Left hindlimb (tissue), 1 donor: ENCODE results near the gene AAGAB.

Experiments used
- DNase-seq: peaks from one replicate; pipeline ENCODE4 v3.0.0-alpha.2; 2018

Gene AAGAB

GRCh38 chr15:67186688-67187087 lies 67.8 kb downstream of the AAGAB start:
- no peak for DNase-seq

GRCh38 chr15:67186226-67186649 lies 68.2 kb downstream of the AAGAB start:
- no peak for DNase-seq

GRCh38 chr15:67185621-67186225 lies 68.7 kb downstream of the AAGAB start:
- no peak for DNase-seq

- no peak for DNase-seq
These were observed 69.4 kb downstream of the AAGAB start for GRCh38 chr15:67185051-67185450.

- DNase-seq = no peak
These were observed 70.1 kb downstream of the AAGAB start for GRCh38 chr15:67184208-67184925.

- DNase-seq = no peak
These were observed 70.9 kb downstream of the AAGAB start for GRCh38 chr15:67183443-67184169.

- no peak for DNase-seq
These were observed 73.2 kb downstream of the AAGAB start for GRCh38 chr15:67181221-67181639.

GRCh38 chr15:67180514-67181191 lies 73.8 kb downstream of the AAGAB start:
- peak; percentile 22 for DNase-seq

GRCh38 chr15:67180035-67180434 lies 74.4 kb downstream of the AAGAB start:
- no peak for DNase-seq

GRCh38 chr15:67179411-67179995 lies 75.0 kb downstream of the AAGAB start:
- no peak for DNase-seq

- peak; percentile 38 for DNase-seq
These were observed 75.8 kb downstream of the AAGAB start for GRCh38 chr15:67178569-67179210.

GRCh38 chr15:67177752-67178151 lies 76.7 kb downstream of the AAGAB start:
- peak; percentile 33 for DNase-seq

GRCh38 chr15:67176195-67176971 lies 78.1 kb downstream of the AAGAB start:
- DNase-seq = peak; percentile 64

- peak; percentile 34 for DNase-seq
These were observed 78.8 kb downstream of the AAGAB start for GRCh38 chr15:67175643-67176071.

GRCh38 chr15:67174864-67175573 lies 79.4 kb downstream of the AAGAB start:
- DNase-seq = peak; percentile 26

GRCh38 chr15:67174446-67174845 lies 80.0 kb downstream of the AAGAB start:
- DNase-seq = peak; percentile 24

GRCh38 chr15:67173786-67174185 lies 80.7 kb downstream of the AAGAB start:
- DNase-seq = no peak

GRCh38 chr15:67173005-67173404 lies 81.5 kb downstream of the AAGAB start:
- DNase-seq = no peak

GRCh38 chr15:67172172-67172571 lies 82.3 kb downstream of the AAGAB start:
- DNase-seq = no peak

- no peak for DNase-seq
These were observed 83.0 kb downstream of the AAGAB start for GRCh38 chr15:67171471-67171870.
